ENCODE data around the gene TGM2. TPM values are rescaled to one million over a fixed set of nuclear protein-coding genes. Genes with fewer than 3 reads are reported as not detected.

Gene TGM2
- total and polyA plus RNA-seq, 9 of the 15 experiments (the other 6 are each of a cell fraction or from before 2014, with no cell fraction given): 5.5 to 78.5 (median 37.6) TPM

DNA sequence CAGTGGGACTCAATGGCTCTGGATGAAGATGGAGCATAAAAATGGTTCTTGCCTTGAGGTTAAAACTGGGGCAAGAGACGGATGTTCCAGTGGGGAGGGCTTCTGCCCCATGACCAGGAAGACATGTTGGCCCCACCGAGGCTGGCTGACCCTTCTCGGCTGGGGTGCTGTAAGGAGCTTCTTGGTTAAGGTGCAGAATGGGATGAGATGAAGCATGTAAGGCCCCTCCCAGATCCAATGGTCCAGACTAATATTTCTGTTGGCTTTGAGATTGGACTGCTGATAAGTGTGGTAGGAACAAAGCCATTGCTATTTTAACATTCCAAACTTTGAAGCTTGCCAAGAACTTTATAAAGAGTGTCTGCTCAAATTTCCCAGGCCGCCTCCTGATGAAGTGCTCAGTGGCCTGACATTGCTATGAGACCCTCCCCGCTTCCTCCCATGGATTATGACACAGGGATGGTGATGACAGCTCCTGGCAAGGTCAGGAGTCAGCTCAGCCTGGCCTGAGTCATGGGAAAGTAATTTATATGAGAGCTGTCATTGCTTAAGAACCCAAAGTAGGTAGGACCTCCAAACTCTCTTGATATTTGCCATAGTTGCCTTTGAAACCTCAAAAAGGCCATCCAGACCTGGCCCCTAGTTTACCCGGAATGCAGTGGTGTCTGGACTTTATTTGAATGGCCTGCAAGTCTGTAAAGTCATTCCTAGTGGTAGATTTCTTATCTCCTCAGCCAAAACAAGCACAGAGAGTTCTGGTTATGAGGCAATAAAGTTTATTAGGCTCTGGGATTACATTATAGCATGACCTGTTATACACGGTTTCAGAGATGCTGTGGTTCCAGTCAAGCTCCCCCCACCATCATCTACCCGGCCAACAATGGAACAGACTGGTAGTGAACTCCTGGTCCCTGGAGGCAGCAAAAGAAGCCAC lies 55.2 kb downstream of the TGM2 start (continued):
- TF ChIP-seq DEAF1 (CRISPR knock-in tag; IDR thresholded peaks at IDR 0.05): no peak
- TF ChIP-seq HDGF (IDR thresholded peaks at IDR 0.05): no peak
- peak; percentile 56 for TF ChIP-seq ZNF589 (CRISPR knock-in tag; IDR thresholded peaks at IDR 0.05; ENCODE audit: low read depth)
- no peak for TF ChIP-seq BHLHE40 (IDR thresholded peaks at IDR 0.05; ENCODE audit: low read length)
- 0 out of 2 replicates have a peak, but pooled peaks have one; percentile 27 for TF ChIP-seq MAFK (IDR thresholded peaks at IDR 0.05; ENCODE audit: low read length)
- TF ChIP-seq ELF4 (CRISPR knock-in tag; IDR thresholded peaks at IDR 0.05): no peak
- no peak for TF ChIP-seq SNRNP70 (optimal IDR thresholded peaks at IDR 0.05; ENCODE audit: low read depth, low read length)
- TF ChIP-seq ZNF324 (CRISPR knock-in tag; IDR thresholded peaks at IDR 0.05): no peak
- TF ChIP-seq ZBTB7A (IDR thresholded peaks at IDR 0.05; ENCODE audit: borderline replicate concordance, control insufficient read depth, low read depth, low read length): peak; percentile 34; the same call in 1 of the 2 replicates
- no peak for TF ChIP-seq ZNF316 (IDR thresholded peaks at IDR 0.05)
- TF ChIP-seq CHD4 (IDR thresholded peaks at IDR 0.05; ENCODE audit: insufficient read depth, insufficient replicate concordance, low read depth, low read length, poor library complexity, severe bottlenecking): no peak
- TF ChIP-seq SOX6 (IDR thresholded peaks at IDR 0.05): peak; percentile 38
- no peak for TF ChIP-seq HMG20B (CRISPR knock-in tag; IDR thresholded peaks at IDR 0.05)
- TF ChIP-seq ATF1 (CRISPR knock-in tag; IDR thresholded peaks at IDR 0.05): no peak
- TF ChIP-seq ATF1 (tag; IDR thresholded peaks at IDR 0.05): peak; percentile 36; the same call in 1 of the 2 replicates
- TF ChIP-seq SREBF1 (IDR thresholded peaks at IDR 0.05; ENCODE audit: borderline replicate concordance, low read depth, low read length): 0 out of 2 replicates have a peak, but pooled peaks have one; percentile 28
- TF ChIP-seq POLR3A (IDR thresholded peaks at IDR 0.05; ENCODE audit: borderline replicate concordance, extremely low read depth, insufficient read depth, insufficient read length): no peak
- TF ChIP-seq NFE2 (IDR thresholded peaks at IDR 0.05; ENCODE audit: low read depth): peak; percentile 80
- no peak for TF ChIP-seq PRMT5 (CRISPR knock-in tag; IDR thresholded peaks at IDR 0.05)
- TF ChIP-seq ZNF780A (CRISPR knock-in tag; IDR thresholded peaks at IDR 0.05): no peak
- TF ChIP-seq NR2F6 (CRISPR knock-in tag; IDR thresholded peaks at IDR 0.05): no peak
- TF ChIP-seq NUFIP1 (IDR thresholded peaks at IDR 0.05; ENCODE audit: partially characterized antibody): no peak
- TF ChIP-seq SMARCA5 (IDR thresholded peaks at IDR 0.05): no peak
- no peak for TF ChIP-seq ZNF696 (CRISPR knock-in tag; conservative IDR thresholded peaks at IDR 0.05)
- no peak for TF ChIP-seq EHMT2 (IDR thresholded peaks at IDR 0.05)
- 0 out of 2 replicates have a peak, but pooled peaks have one; percentile 38 for TF ChIP-seq ZEB2 (IDR thresholded peaks at IDR 0.05)
- TF ChIP-seq ZNF431 (CRISPR knock-in tag; IDR thresholded peaks at IDR 0.05): no peak
- peak; percentile 66 for TF ChIP-seq ARID1B (IDR thresholded peaks at IDR 0.05)
- 0 out of 2 replicates have a peak, but pooled peaks have one; percentile 25 for TF ChIP-seq MTA3 (IDR thresholded peaks at IDR 0.05; ENCODE audit: borderline replicate concordance)
- TF ChIP-seq KLF10 (CRISPR knock-in tag; IDR thresholded peaks at IDR 0.05): no peak
